Stimulated activated CD8-positive, alpha-beta memory T cell treated with anti-CD3 and anti-CD28 coated beads, Interleukin-12 subunit alpha, Interleukin-12 subunit beta, amount 100 ng/mL, for 1 hour (primary cell): Measurements from ENCODE around the gene C2orf80.
"Not testable (repeated sequence)": the region's sequence is repeated elsewhere in the genome, so short reads cannot be mapped to it uniquely, and the experiment has no call there.

Source experiments
- DNase-seq: peaks from one replicate; pipeline ENCODE4 v3.0.0-alpha.2; 2020; ENCODE audit warnings: low read depth

Gene C2orf80

GRCh38 chr2:208135794-208136715 lies 53.8 kb downstream of the C2orf80 start:
- DNase-seq, result no peak

GRCh38 chr2:208134928-208135586 lies 54.8 kb downstream of the C2orf80 start:
- DNase-seq, result no peak

GRCh38 chr2:208130712-208131110 lies 59.1 kb downstream of the C2orf80 start:
- DNase-seq, result no peak

- no peak for DNase-seq
These were observed 59.8 kb downstream of the C2orf80 start, which contains the start of gene CRYGC for GRCh38 chr2:208129744-208130711. CRYGC (minus strand) TSS chr2:208129828; CDS start chr2:208129792, 36 bp downstream.

GRCh38 chr2:208128136-208128535 lies 61.7 kb downstream of the C2orf80 start:
- no peak for DNase-seq

- no peak for DNase-seq
These were observed 62.7 kb downstream of the C2orf80 start for GRCh38 chr2:208127090-208127489.

GRCh38 chr2:208125251-208125650 lies 64.6 kb downstream of the C2orf80 start:
- DNase-seq, result no peak

- DNase-seq, result not testable (repeated sequence)
These were observed 65.7 kb downstream of the C2orf80 start, which contains the start of gene CRYGD for GRCh38 chr2:208124013-208124715. CRYGD (minus strand) TSS chr2:208124524; CDS start chr2:208124473, 51 bp downstream.

GRCh38 chr2:208122248-208122647 lies 67.6 kb downstream of the C2orf80 start:
- DNase-seq, result no peak

GRCh38 chr2:208118918-208119317 lies 70.9 kb downstream of the C2orf80 start:
- DNase-seq, result no peak

- DNase-seq, result not testable (repeated sequence)
These were observed 72.4 kb downstream of the C2orf80 start for GRCh38 chr2:208117390-208117789.
